HepG2 (cell line): ENCODE data around the gene EIF5A. TPM values are rescaled to one million over a fixed set of nuclear protein-coding genes. Genes with fewer than 3 reads are reported as not detected.

Experiments
- ADNP ChIP-seq: sonication (generic); formaldehyde crosslinking; IDR thresholded peaks from 2 replicates; pipeline ENCODE4 v1.4.0; 2020; ENCODE audit warnings: missing genetic modification reagents
- AHDC1 ChIP-seq: sonication (generic); formaldehyde crosslinking; IDR thresholded peaks from 2 replicates; pipeline ENCODE4 v1.5.1; 2020; ENCODE audit warnings: mild to moderate bottlenecking, missing genetic modification reagents, borderline replicate concordance
- CCDC6 ChIP-seq: sonication (generic); formaldehyde crosslinking; IDR thresholded peaks from 2 replicates; pipeline ENCODE4 v1.8.1; 2022; ENCODE audit warnings: mild to moderate bottlenecking, missing genetic modification reagents, moderate library complexity
- DDIT3 ChIP-seq: sonication (generic); formaldehyde crosslinking; IDR thresholded peaks from 2 replicates; pipeline ENCODE4 v1.4.0; 2020; ENCODE audit warnings: mild to moderate bottlenecking, missing genetic modification reagents
- HBP1 ChIP-seq: IDR thresholded peaks from 2 replicates; pipeline ENCODE4 v1.6.1; 2016; ENCODE audit warnings: low read depth, control low read depth
- HOMEZ ChIP-seq: IDR thresholded peaks from 2 replicates; pipeline ENCODE4 v1.6.1; 2016; ENCODE audit warnings: low read depth
- SP140L ChIP-seq: sonication (generic); formaldehyde crosslinking; IDR thresholded peaks from 2 replicates; pipeline ENCODE4 v1.4.0; 2020; ENCODE audit warnings: missing genetic modification reagents, borderline replicate concordance
- THRA ChIP-seq: sonication (generic); formaldehyde crosslinking; IDR thresholded peaks from 2 replicates; pipeline ENCODE4 v1.4.0; 2020; ENCODE audit warnings: missing genetic modification reagents, borderline replicate concordance
- WIZ ChIP-seq: sonication (generic); formaldehyde crosslinking; IDR thresholded peaks from 2 replicates; pipeline ENCODE4 v1.5.1; 2020; ENCODE audit warnings: mild to moderate bottlenecking, missing genetic modification reagents
- XRCC5 ChIP-seq: fragments of 200-400 bp; formaldehyde crosslinking; optimal IDR thresholded peaks from 2 replicates; pipeline ENCODE3; 2017; ENCODE audit warnings: mild to moderate bottlenecking, low read length
- ZNF253 ChIP-seq: sonication (generic); formaldehyde crosslinking; IDR thresholded peaks from 2 replicates; pipeline ENCODE4 v1.8.0; 2022; ENCODE audit warnings: mild to moderate bottlenecking, missing genetic modification reagents, borderline replicate concordance
- ZNF260 ChIP-seq: sonication (generic); formaldehyde crosslinking; IDR thresholded peaks from 2 replicates; pipeline ENCODE4 v1.4.0; 2020; ENCODE audit warnings: missing genetic modification reagents, low read depth, mild to moderate bottlenecking, borderline replicate concordance
- ZNF350 ChIP-seq: sonication (generic); formaldehyde crosslinking; IDR thresholded peaks from 2 replicates; pipeline ENCODE4 v1.4.0; 2020; ENCODE audit warnings: mild to moderate bottlenecking, low read depth, missing genetic modification reagents, borderline replicate concordance
- ZNF382 ChIP-seq: sonication (generic); formaldehyde crosslinking; IDR thresholded peaks from 2 replicates; pipeline ENCODE4 v1.5.0; 2020; ENCODE audit warnings: missing genetic modification reagents, mild to moderate bottlenecking, borderline replicate concordance
- ZNF468 ChIP-seq: sonication (generic); formaldehyde crosslinking; IDR thresholded peaks from 2 replicates; pipeline ENCODE4 v1.8.0; 2022; ENCODE audit warnings: mild to moderate bottlenecking, moderate library complexity, missing genetic modification reagents
- ZNF569 ChIP-seq: sonication (generic); formaldehyde crosslinking; IDR thresholded peaks from 2 replicates; pipeline ENCODE4 v1.5.0; 2020; ENCODE audit warnings: mild to moderate bottlenecking, missing genetic modification reagents, moderate library complexity, borderline replicate concordance
- polyA plus RNA-seq, 8 experiments: library from polyadenylated mRNA; depleted of rRNA in 3 of 8; stranded (reverse) in 7 of 8; unstranded in 1 of 8; fragments of >200 nt; fragmentation: Illumina TruSeq in 4 of 8; extraction: Trizol in 4 of 8; gene quantifications; 2 replicates each; pipeline versions ENCODE4 v1.2.1 to v1.2.3, GENCODE V29; 2011 to 2016; ENCODE audit warnings: low read depth in 4 of 8, missing spikeins in 1 of 8, mixed read lengths in 1 of 8; ENCODE audit not compliant: insufficient read depth in 1 of 8
- total RNA-seq, 5 experiments: library from RNA; depleted of rRNA; stranded (reverse); fragments of >200 nt; fragmentation: Illumina TruSeq; extraction: Trizol; gene quantifications; 2 replicates each; pipeline ENCODE4 v1.2.3, GENCODE V29; 2016; ENCODE audit warnings: low read depth in 1 of 5

EIF5A gene
- total and polyA plus RNA-seq, 2 of the 13 experiments (the other 11 are each of a cell fraction or from before 2014, with no cell fraction given): 319 to 337 TPM

GRCh38 chr17:7329374-7329996, 22.1 kb downstream of the EIF5A start (continued):
- TF ChIP-seq HOMEZ (CRISPR knock-in tag): no peak
- TF ChIP-seq ZNF569 (CRISPR knock-in tag): no peak
- no peak for TF ChIP-seq CCDC6
- no peak for TF ChIP-seq THRA
- TF ChIP-seq HBP1 (CRISPR knock-in tag): peak; percentile 45; the same call in 1 of the 2 replicates
- TF ChIP-seq SP140L: no peak
- TF ChIP-seq AHDC1 (CRISPR knock-in tag): no peak
- no peak for TF ChIP-seq ADNP (CRISPR knock-in tag)
- peak; percentile 73 for TF ChIP-seq ZNF350 (CRISPR knock-in tag)
- peak; percentile 66 for TF ChIP-seq XRCC5
- TF ChIP-seq ZNF468 (CRISPR knock-in tag): no peak
- no peak for TF ChIP-seq ZNF253 (CRISPR knock-in tag)
- no peak for TF ChIP-seq ZNF260
- TF ChIP-seq ZNF382 (CRISPR knock-in tag): no peak
- no peak for TF ChIP-seq DDIT3 (CRISPR knock-in tag)
- 0 out of 2 replicates have a peak, but pooled peaks have one; percentile 23 for TF ChIP-seq WIZ (CRISPR knock-in tag)
